Subcutaneous abdominal adipose tissue (tissue), 5 donors: Measurements from ENCODE around the gene OSGEP.

ENCODE experiments used
- H3K27ac ChIP-seq: one replicate; pipeline ENCODE4 v1.7.0; 2013; ENCODE audit warnings: low read depth, mild to moderate bottlenecking, inconsistent platforms, low read length, moderate library complexity
- H3K27me3 ChIP-seq, 5 donors: one replicate each; pipeline ENCODE4 v1.7.0; 2013; ENCODE audit warnings: low read length in 5 of 5, inconsistent platforms in 1 of 5; ENCODE audit not compliant: control insufficient read depth in 5 of 5, insufficient read depth in 4 of 5
- H3K36me3 ChIP-seq, 5 donors: one replicate each; pipeline ENCODE4 v1.7.0; 2013; ENCODE audit warnings: low read length in 5 of 5; ENCODE audit not compliant: control insufficient read depth in 5 of 5, insufficient read depth in 5 of 5
- H3K4me1 ChIP-seq, 5 donors: one replicate each; pipeline ENCODE4 v1.7.0; 2013; ENCODE audit warnings: low read length in 5 of 5, mild to moderate bottlenecking in 3 of 5, moderate library complexity in 1 of 5; ENCODE audit not compliant: control insufficient read depth in 5 of 5, insufficient read depth in 5 of 5
- H3K4me3 ChIP-seq, 5 donors: one replicate each; pipeline ENCODE4 v1.7.0; 2013; ENCODE audit warnings: low read length in 5 of 5, low read depth in 1 of 5
- H3K9ac ChIP-seq, 5 donors: one replicate each; pipeline ENCODE4 v1.7.0; 2013; ENCODE audit warnings: low read length in 5 of 5, mild to moderate bottlenecking in 4 of 5, moderate library complexity in 3 of 5
- H3K9me3 ChIP-seq, 5 donors: one replicate each; pipeline ENCODE4 v1.7.0; 2013; ENCODE audit warnings: low read length in 5 of 5; ENCODE audit not compliant: control insufficient read depth in 5 of 5
- donor health status: healthy.
- donor health status: healthy.
- donor health status: healthy.
- donor health status: healthy.
- donor health status: healthy.

The OSGEP gene

GRCh38 chr14:20472536-20473169 is 18.0 kb upstream of the OSGEP start:
- H3K27me3 ChIP-seq: no peaks in the 10 kb centered on the region
- H3K4me1 ChIP-seq: peaks cover 6 to 46% (median 34%) of the 10 kb centered on the region in 5 donors
- peaks cover 5 to 55% (median 30%) of the 10 kb centered on the region in 5 donors for H3K36me3 ChIP-seq
- no peak overlapping the region for H3K9ac ChIP-seq
- H3K9me3 ChIP-seq: no peaks in the 10 kb centered on the region
- no peak overlapping the region for H3K4me3 ChIP-seq
- no peak overlapping the region for H3K27ac ChIP-seq

GRCh38 chr14:20470603-20470901 is 15.9 kb upstream of the OSGEP start:
- Histone ChIP-seq H3K27ac (peak overlapping the region; percentile 95), H3K9me3 (no peaks in the 10 kb centered on the region), H3K27me3 (no peaks in the 10 kb centered on the region), H3K4me3 (peak overlapping the region; percentile 88 to 98 (median 94)), H3K36me3 (peaks cover 0 to 34% (median 19%) of the 10 kb centered on the region in 5 donors), H3K4me1 (peaks cover 6 to 31% (median 20%) of the 10 kb centered on the region in 5 donors), H3K9ac (peak overlapping the region; percentile 11 to 96 (median 85))

DNA sequence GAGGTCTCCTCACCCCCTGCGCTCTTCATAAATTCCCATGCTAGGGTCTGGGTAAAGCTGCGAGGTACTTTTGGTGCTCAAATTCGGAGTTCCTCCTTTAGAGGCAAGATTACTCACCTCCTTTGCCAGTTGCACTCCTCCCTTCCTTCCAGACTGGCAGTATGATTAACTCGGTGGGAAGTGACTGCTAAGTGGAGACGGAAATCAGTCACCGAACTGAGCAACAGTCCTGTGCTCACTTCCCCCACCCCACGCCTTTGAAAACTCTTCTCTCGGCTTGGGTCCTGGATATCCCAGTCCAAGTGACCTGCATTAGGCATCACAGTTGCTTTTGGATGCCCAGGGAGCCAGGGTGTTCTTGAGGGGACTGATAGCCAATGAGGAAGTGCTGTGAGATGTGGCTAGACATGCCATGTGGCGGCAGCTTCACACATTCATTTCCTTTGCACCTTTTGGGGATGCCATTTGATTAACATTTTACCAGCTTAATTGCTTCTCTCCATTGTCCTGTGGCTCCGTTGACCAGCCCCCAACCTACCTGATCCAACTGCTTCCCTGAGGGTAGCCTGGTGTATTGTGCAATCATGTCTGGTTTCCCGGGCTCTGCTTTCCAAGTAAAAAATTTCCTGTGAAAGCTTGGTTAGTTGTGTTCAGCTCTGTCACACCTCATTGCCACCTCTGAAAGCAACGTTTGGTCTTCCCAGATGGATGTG is 15.4 kb upstream of the OSGEP start:
- Histone ChIP-seq H3K9me3 (no peaks in the 10 kb centered on the region), H3K27me3 (no peaks in the 10 kb centered on the region), H3K9ac (peak overlapping the region; percentile 81 to 96 (median 85)), H3K4me1 (peaks cover 6 to 31% (median 20%) of the 10 kb centered on the region in 5 donors), H3K4me3 (peak overlapping the region; percentile 88 to 98 (median 94)), H3K27ac (peak overlapping the region; percentile 95), H3K36me3 (peaks cover 0 to 29% (median 17%) of the 10 kb centered on the region in 5 donors)

DNA sequence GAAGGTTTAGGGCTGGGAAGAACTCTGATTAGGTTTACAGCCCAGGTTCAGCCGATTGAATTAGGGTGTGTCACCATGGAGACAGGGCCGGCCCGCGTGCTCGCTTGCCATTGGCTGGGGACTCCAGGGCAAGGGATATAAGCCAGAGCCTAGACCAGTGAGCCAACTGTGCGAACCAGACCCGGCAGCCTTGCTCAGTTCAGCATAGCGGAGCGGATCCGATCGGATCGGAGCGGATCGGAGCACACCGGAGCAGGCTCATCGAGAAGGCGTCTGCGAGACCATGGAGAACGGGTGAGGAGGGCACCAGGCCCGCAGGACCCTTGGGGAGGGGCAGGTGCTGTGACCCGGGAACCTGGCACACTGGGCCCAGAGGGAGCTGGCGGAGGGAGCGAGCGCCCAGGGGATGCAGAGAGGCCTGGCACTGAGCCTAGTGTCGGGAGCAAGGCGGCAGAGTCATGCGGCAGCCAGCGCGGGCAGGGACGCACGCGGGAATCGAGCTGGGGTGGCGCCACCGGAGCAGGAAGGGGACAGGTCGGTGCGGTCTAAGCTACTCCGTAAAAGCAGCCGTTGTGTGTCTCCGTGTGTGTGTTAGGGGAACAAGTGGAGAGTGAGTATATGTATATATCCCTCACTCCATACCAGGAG is 14.8 kb upstream of the OSGEP start, which contains the start of gene PNP:
PNP (plus strand) TSS at position 165 of the 648 bp plus-strand sequence; CDS start at position 284, 119 bp downstream.
- H3K36me3 ChIP-seq: peaks cover 0 to 22% (median 11%) of the 10 kb centered on the region in 5 donors
- no peaks in the 10 kb centered on the region for H3K9me3 ChIP-seq
- H3K4me1 ChIP-seq: peaks cover 6 to 31% (median 20%) of the 10 kb centered on the region in 5 donors
- H3K4me3 ChIP-seq: peak within 1 kb of the TSS; percentile 88 to 98 (median 94)
- no peaks in the 10 kb centered on the region for H3K27me3 ChIP-seq
- peak within 1 kb of the TSS; percentile 95 for H3K27ac ChIP-seq
- H3K9ac ChIP-seq: peak within 1 kb of the TSS; percentile 81 to 96 (median 85)

DNA sequence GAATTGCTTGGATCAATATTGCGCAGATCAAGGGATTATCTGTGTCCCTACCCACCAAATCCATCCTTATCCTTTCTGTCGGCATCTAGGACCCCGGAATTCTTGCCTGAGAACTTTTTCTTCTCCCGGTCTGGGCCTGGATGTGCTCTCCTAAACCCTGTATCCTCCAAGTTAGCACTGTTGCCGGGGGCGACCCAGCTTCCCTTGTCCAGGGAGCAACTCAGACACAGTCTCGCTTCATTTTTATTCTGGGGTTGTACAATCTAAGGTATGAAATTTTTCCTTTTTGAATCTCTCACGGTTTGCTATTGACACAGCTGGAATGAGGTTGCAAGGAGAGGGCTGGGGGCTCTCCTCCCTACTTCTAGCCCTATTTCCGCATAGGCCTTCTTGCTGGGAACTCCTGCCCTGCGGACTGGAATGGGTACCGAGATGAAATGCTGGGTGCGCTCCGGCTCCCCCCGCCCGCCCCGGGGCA is 14.2 kb upstream of the OSGEP start:
- Histone ChIP-seq H3K27ac (peak overlapping the region; percentile 95), H3K36me3 (peaks cover 0 to 16% (median 8%) of the 10 kb centered on the region in 5 donors), H3K4me1 (peaks cover 6 to 31% (median 20%) of the 10 kb centered on the region in 5 donors), H3K9me3 (no peaks in the 10 kb centered on the region), H3K9ac (peak overlapping the region in 4 of 5 donors; percentile 81 to 94 (median 85)), H3K27me3 (no peaks in the 10 kb centered on the region), H3K4me3 (peak overlapping the region; percentile 44 to 98 (median 94))

- H3K9me3 ChIP-seq: no peaks in the 10 kb centered on the region
- H3K4me3 ChIP-seq: peak within 1 kb of the TSS; percentile 70 to 95 (median 85)
- peak within 1 kb of the TSS; percentile 79 for H3K27ac ChIP-seq
- H3K4me1 ChIP-seq: peaks cover 8 to 35% (median 31%) of the 10 kb centered on the region in 5 donors
- peaks cover 12 to 33% (median 30%) of the 10 kb centered on the region in 5 donors for H3K36me3 ChIP-seq
- no peaks in the 10 kb centered on the region for H3K27me3 ChIP-seq
- peak within 1 kb of the TSS; percentile 79 to 94 (median 87) for H3K9ac ChIP-seq
Observed at GRCh38 chr14:20461225-20462141, 6.9 kb upstream of the OSGEP start, which contains the start of gene PIP4P1. Gene PIP4P1, minus strand, starts transcription at chr14:20461434. Its CDS starts 109 bp downstream, at chr14:20461325.

DNA sequence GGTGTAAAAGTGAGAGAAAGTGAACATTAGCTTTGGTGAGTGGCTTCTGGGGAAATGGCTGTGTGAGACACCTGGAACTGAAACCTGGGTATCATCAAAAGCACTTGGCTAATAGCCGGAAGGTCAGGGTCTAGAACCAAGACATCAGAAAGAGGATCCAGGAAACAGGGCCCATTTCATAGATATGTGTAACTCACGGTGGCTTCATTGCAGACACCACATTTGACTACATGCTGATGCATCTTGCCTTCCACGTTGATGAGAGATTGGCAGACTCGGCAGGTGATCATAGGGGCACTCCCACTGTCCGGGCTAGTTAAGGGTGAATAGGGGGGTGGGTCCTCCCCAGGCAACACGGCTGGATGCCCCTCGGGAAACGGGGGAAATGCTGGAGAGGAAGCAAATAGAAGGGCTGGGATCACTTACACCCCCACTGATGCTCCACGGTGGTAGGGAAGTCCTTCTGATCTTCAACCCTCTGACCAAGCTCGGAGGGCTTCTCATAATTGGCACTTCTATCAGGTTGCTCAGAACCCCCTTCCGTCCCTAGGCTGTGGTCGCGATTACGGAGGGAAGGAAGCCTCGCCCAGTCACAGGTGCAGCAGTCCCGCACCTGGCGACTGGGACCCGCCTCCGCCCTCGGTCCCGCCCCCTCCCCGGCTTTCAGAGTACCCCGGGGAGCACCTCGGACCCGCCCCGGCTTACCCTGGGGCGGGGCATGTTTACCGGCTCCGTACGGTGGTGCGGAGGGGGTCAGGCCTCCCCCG is 6.0 kb upstream of the OSGEP start:
- Histone ChIP-seq H3K36me3 (peaks cover 12 to 33% (median 30%) of the 10 kb centered on the region in 5 donors), H3K9ac (peak overlapping the region; percentile 79 to 94 (median 87)), H3K4me1 (peaks cover 8 to 43% (median 38%) of the 10 kb centered on the region in 5 donors), H3K27me3 (no peaks in the 10 kb centered on the region), H3K27ac (peak overlapping the region; percentile 79), H3K4me3 (peak overlapping the region; percentile 70 to 95 (median 85)), H3K9me3 (no peaks in the 10 kb centered on the region)

- Histone ChIP-seq H3K4me1 (peaks cover 12 to 62% (median 52%) of the 10 kb centered on the region in 5 donors), H3K36me3 (peaks cover 12 to 33% (median 30%) of the 10 kb centered on the region in 5 donors), H3K9ac (peak overlapping the region in 1 of 5 donors; percentile 9), H3K9me3 (no peaks in the 10 kb centered on the region), H3K27ac (peak overlapping the region; percentile 33), H3K27me3 (no peaks in the 10 kb centered on the region), H3K4me3 (no peak overlapping the region)
Observed at GRCh38 chr14:20458031-20458789, 3.6 kb upstream of the OSGEP start.
